ENCODE results near the gene RBM18.

Gene RBM18

GRCh38 chr9:122204055-122204454, 60.6 kb downstream of the RBM18 start:
- no peak for DNase-seq (ENCODE audit: low spot score)

- no peak for DNase-seq (ENCODE audit: low spot score)
These were observed 62.5 kb downstream of the RBM18 start for GRCh38 chr9:122202111-122202510.

- DNase-seq (ENCODE audit: low spot score) = peak; percentile 74
These were observed 63.0 kb downstream of the RBM18 start for GRCh38 chr9:122201641-122202040.

- DNase-seq (ENCODE audit: low spot score) = peak; percentile 82
These were observed 63.6 kb downstream of the RBM18 start for GRCh38 chr9:122200960-122201595.

GRCh38 chr9:122197882-122198281, 66.8 kb downstream of the RBM18 start:
- DNase-seq (ENCODE audit: low spot score) = no peak

GRCh38 chr9:122197426-122197825, 67.2 kb downstream of the RBM18 start:
- no peak for DNase-seq (ENCODE audit: low spot score)

GRCh38 chr9:122195875-122196274, 68.8 kb downstream of the RBM18 start:
- no peak for DNase-seq (ENCODE audit: low spot score)

GRCh38 chr9:122193651-122194050, 71.0 kb downstream of the RBM18 start:
- DNase-seq (ENCODE audit: low spot score) = no peak

GRCh38 chr9:122192914-122193525, 71.6 kb downstream of the RBM18 start:
- no peak for DNase-seq (ENCODE audit: low spot score)

GRCh38 chr9:122192261-122192875, 72.3 kb downstream of the RBM18 start:
- no peak for DNase-seq (ENCODE audit: low spot score)

- DNase-seq (ENCODE audit: low spot score) = no peak
These were observed 73.1 kb downstream of the RBM18 start for GRCh38 chr9:122191584-122191983.

GRCh38 chr9:122190597-122191381, 73.9 kb downstream of the RBM18 start:
- DNase-seq (ENCODE audit: low spot score) = peak; percentile 50

- no peak for DNase-seq (ENCODE audit: low spot score)
These were observed 76.3 kb downstream of the RBM18 start for GRCh38 chr9:122188369-122188768.

Data from AG08396 (cell line).